HG03460 (cell line): ENCODE data around the gene ANTXRL.
"Not testable (repeated sequence)": the region's sequence is repeated elsewhere in the genome, so short reads cannot be mapped to it uniquely, and the experiment has no call there.

Experiments used
- ATAC-seq: cut with Tn5 transposase; IDR thresholded peaks from one replicate; pipeline ENCODE4 v1.9.1; 2021; ENCODE audit not compliant: unreplicated experiment

Gene ANTXRL

DNA sequence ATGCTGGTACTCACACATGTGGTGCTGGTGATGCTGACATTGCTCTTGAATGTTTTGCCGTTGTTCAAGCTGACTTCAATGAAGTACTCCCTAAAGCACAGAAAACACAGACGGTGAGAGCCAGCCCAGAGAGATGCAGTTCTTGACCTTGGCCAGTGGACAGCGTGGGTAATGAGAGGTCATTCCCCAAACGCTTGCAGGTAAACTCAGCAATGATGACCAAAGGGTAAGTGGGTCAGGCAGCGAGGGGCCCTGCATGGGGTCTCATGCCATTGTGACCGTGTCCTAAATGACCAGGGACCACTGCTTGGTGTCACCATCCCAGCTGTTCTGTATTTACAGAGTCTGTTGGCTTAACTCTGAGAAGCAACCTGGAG lies 32.8 kb upstream of the ANTXRL start:
- no peak for ATAC-seq

DNA sequence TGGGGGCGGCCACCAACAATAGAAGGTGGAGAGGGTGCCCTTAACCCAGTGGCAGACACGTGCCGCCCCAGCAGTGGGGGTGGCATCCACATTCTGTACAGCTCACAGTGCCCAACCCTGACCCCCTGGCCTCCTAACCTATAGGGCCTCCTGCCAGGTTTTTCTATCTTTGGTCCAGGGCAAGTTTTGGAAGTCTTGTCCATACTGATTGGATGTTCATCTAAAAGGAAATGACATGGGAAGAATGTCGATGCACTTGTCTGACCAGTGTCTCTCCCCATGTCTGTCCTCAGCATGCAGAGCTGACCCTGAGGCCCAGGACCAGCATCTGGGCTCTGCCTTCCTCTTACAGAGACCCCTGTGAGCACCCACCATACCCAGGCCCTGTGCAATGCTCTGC lies 32.3 kb upstream of the ANTXRL start:
- no peak for ATAC-seq

- ATAC-seq = not testable (repeated sequence)
Observed at GRCh38 chr10:46255210-46255609, 31.6 kb upstream of the ANTXRL start.

GRCh38 chr10:46255801-46256747 lies 30.7 kb upstream of the ANTXRL start:
- ATAC-seq = no peak

- no peak for ATAC-seq
Observed at GRCh38 chr10:46257099-46257498, 29.7 kb upstream of the ANTXRL start.

- ATAC-seq = not testable (repeated sequence)
Observed at GRCh38 chr10:46262906-46263560, 23.8 kb upstream of the ANTXRL start.

GRCh38 chr10:46263831-46264268 lies 22.9 kb upstream of the ANTXRL start:
- no peak for ATAC-seq

DNA sequence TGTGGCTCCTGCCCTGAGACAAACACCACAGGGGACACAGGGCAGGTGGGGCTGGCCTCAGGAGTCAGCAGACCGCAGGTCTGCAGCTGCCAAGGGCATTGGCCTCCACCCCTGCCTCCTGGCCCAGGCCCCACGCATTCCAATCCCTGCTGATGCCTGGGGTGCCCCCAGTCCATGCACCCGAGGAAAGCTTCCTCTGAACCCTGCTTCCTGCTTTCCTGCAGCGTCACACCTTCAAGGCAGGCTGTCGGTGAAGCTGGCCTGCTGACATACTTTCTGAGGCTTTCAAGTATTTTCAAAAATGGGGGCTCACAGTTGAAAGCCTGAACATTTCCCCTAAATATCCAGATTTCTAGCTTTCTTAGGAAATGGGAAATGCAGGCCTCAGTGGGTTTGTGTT lies 22.5 kb upstream of the ANTXRL start:
- no peak for ATAC-seq

DNA sequence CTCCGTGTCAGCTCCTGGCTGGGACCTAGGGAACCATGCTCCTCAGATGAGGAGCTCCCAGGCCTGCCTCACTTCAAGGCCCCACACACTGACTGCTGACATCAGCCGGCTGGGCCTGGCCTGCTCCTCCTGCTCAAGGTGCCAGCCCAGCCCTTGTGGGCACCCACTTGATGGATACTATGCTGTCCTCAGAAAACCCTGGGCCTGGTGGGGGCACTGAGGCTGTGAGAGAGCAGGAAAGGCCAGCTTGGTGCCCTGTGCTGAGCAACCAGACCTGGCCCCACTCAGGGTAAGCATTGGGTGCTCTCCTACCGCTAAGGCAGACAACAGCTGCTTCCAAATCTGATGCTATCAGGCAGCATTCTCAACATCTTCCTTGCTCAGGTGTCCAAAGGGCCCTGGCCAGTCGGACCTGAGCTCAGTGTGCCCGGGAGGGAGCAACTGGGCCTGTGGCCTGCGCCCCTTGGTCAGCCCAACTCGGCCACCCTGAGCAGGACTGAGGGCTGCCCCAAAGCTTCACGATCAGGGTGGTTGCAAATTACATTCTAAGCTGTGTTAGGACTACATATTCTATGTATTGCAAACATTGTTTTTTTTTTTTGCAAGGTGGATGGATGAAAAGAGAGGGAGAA lies 21.9 kb upstream of the ANTXRL start:
- ATAC-seq = no peak

GRCh38 chr10:46265566-46266305 lies 21.1 kb upstream of the ANTXRL start:
- not testable (repeated sequence) for ATAC-seq

DNA sequence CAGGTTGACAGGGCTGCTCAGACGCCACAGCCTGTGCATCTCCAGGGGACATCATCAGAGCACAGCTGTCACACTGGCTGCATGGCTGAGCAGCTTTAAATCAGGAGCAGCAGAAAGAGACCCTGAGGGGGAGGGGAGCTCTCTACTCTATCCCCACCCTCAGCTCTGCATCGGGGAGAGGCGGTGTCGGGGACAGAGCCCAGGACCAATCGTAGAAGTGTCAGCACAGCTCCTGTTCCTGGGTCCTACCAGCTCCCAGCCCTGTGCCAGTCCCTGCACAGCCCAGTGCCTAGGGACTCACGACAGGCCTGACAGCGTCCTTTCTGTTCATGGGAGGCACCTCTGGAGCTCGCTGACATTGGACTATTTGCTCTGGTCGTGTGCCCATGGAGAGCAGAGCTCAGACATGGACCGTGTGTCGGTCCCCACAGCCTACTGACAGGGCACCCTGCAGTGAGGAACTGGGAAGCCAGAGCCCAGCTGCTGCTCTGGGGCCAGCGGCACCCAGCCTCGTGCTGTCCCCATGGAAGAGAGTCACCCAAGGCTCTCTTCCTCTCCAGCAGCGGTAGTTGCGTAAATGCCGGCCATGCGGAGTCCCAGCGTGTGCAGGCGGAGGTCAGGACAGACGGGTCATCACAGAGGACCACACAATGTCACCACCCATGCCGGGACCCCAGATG lies 20.4 kb upstream of the ANTXRL start:
- no peak for ATAC-seq

DNA sequence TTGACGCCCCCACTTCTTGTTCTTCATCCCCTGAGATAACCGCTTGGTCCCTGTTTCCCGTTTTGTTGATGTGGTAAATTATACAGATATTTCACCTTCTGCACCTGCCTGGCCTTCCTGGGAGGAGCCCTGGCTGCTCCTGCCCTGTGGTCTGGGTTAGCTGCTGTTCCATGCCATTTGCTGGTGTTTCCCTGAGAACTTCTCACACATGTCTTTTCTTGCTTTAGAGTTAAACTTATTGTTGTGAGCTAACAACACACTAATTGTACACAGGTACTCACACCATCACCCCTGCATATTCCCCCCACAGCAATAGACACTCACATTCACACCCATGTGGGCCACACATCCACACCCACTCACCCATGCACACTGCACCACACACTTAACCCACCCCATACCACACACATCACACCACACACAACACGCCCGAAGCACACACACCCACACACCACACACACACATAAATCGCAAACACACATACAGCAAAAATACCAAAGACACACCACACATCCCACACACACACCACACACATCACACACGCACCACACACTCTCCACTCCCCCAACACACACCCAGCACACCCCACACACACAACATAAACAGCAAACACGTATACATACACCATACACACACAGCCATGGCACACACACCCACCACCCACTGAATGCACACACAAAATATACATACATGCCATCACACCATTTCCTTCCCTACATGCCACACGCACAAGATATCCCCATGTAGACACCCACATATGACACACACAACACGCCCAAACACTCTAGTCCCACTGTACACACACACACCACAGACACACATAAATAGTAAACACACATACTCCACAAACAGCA lies 19.4 kb upstream of the ANTXRL start:
- no peak for ATAC-seq

DNA sequence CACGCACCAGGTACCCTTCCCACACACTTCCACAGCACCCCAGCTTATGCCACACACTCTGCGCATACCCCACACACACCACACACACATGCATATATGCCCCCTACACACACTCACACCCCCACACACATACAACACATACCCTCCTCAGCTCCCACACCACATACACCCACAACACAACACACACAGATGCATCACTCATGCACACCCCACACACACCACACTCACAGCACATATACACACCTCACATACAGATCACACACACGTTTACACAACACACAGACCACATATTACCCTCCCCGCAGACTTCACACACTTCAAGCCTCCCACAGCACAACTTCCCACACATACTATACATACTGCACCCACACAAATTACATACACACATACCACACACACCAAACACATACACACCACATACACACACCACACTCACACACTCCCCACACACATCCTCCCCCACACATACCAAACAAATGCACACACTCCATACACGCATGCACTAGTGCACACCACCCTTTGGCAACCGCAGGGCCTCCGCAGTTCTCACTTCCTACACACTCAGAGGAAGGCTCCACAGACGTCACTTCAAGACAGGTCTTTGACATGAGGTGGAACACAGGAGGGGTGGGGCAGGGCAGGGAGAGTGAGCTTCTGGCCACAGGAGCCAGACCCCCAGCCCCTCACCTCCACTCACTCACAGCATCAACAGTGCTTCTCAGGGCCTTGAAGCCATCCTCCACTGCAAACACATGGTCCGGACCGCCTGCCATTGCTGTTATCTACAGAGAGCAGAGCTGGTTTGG lies 18.5 kb upstream of the ANTXRL start:
- ATAC-seq = peak; percentile 66

DNA sequence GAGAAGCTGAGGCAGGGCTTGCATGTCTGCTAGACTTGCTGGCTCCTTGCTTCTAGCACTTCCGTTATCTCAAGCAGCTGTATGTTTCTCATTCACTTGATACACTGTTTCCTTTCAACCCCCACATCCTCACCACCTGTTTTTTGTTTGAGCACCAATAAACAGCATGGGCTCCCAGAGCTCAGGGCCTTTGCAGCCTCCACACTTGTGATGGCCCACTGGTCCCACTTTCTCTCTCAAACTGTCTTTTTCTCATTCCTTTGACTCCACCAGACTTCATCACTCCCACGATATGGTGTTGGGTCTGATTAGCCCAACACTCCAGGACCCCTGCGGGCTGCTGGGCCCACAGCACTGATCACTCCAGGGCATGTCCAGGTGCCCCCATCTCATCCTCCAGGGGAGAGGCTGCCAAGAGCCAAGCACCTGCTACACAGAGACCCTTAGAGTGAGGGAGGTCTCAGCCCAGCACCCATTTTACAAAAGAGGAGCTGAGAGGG lies 17.2 kb upstream of the ANTXRL start:
- not testable (repeated sequence) for ATAC-seq

DNA sequence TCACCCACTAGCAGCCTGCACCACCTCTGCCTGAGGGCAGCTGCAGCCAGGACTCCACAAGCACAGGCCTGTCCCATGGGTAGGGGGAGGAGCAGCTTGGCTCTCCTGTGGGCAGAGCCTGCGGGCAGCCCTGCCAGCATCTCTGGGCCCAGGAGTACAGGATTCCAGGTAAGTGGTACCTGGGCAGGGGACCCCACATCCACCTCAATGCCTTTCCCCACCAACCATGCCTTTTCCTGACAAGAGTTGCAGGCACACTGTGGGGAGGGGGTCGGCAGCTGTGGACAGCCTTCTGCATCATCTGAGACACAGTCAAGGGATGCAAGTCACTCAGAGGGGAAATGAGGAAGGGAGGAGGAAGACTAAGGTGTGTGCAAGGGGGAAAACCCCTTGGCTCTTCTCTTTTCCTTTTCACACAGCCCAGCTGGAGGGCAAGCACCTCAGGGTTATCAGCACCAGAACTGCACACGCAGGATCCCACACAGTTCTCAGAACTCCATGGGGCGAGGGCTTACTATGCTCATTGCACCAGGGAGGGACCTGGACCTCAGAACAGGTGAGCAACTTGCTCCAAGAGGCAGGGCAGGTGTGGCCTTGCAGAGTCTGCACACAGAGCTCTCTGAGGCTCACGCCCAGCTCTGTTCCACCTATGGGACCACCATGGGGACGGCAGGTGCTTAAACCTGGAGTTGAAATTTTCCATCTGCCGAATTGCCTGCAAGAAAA lies 16.5 kb upstream of the ANTXRL start:
- no peak for ATAC-seq

DNA sequence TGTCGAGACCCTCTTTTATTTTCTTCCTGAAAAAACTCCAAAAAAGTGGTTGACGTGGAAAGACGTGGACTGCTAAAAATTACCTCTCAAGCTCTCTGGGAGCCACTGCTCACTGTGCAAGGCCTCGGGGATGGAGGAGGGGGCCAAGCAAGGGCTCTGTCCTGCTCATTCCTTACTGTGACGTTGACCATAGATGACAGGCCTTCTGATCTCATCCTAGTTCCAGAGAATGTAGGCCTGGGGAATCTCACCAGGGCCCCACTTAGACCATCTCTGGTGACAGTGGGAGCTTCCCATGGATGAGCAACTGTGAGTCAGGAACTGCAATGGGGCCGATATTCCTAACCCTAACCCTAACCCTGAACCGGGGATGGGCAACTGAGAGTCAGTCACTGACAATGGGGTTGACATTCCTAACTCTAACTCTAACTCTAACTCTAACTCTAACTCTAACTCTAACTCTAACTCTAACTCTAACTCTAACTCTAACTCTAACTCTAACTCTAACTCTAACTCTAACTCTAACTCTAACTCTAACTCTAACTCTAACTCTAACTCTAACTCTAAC lies 15.8 kb upstream of the ANTXRL start:
- not testable (repeated sequence) for ATAC-seq

DNA sequence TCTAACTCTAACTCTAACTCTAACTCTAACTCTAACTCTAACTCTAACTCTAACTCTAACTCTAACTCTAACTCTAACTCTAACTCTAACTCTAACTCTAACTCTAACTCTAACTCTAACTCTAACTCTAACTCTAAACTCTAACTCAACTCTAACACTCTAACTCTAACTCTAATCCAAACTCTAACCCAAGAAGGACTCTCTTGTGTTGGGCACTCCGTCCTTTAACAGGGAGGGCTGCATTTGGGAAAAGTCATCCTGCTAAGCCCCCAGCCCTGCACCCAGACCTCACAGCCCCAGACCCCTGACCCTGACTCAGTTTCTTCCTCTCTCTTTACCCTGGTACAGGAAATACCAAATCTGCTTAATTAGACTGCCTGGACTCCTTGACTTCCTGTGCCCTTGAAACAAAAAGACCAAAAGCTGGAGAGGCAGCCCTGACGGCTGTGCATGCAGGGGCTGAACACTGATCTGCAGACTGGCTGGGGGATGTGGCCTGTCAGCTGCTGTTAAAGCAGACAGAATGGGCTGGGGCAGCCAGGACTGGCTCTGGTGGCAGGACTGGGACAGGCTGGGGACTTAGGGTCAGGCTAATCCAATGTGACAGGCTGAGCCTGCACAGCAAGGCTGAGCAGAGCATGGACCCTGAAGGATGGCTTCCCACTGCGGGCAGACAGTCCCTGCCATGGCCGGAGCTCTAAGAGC lies 14.8 kb upstream of the ANTXRL start:
- not testable (repeated sequence) for ATAC-seq
